Fibroblast of lung (primary cell): ENCODE data around the gene HENMT1. TPM values are rescaled to one million over a fixed set of nuclear protein-coding genes. Genes with fewer than 3 reads are reported as not detected.

ENCODE experiments used
- DNase-seq, 2 donors: peaks; one replicate each; pipeline versions ENCODE4 v3.0.0 to v3.0.0-alpha.2; 2010; ENCODE audit warnings: low read depth in 2 of 2
- H2AFZ ChIP-seq: 2 replicates; pipeline ENCODE4 v1.5.1; 2012; ENCODE audit warnings: low read length, control low read depth, inconsistent platforms
- H3K27ac ChIP-seq: 2 replicates; pipeline ENCODE4 v1.5.1; 2011; ENCODE audit warnings: low read length, control low read depth; ENCODE audit not compliant: insufficient read depth
- H3K27me3 ChIP-seq: 2 replicates; pipeline ENCODE4 v1.5.1; 2011; ENCODE audit warnings: mild to moderate bottlenecking, low read length; ENCODE audit not compliant: control insufficient read depth, insufficient read depth
- H3K36me3 ChIP-seq: 2 replicates; pipeline ENCODE4 v1.5.1; 2011; ENCODE audit warnings: low read length; ENCODE audit not compliant: control insufficient read depth, insufficient read depth
- H3K4me1 ChIP-seq: 2 replicates; pipeline ENCODE4 v1.5.1; 2011; ENCODE audit warnings: low read length; ENCODE audit not compliant: control insufficient read depth, insufficient read depth; ENCODE audit errors: extremely low read depth
- H3K4me2 ChIP-seq: 2 replicates; pipeline ENCODE4 v1.5.1; 2011; ENCODE audit warnings: low read length, control low read depth; ENCODE audit not compliant: insufficient read depth; ENCODE audit errors: extremely low read depth
- H3K4me3 ChIP-seq, 4 experiments: fragments of 200-600 bp in 1 of 4; sonication (generic) in 1 of 4; replicated peaks in 1 of 4; 2 replicates each; pipeline ENCODE4 v1.5.1; 2011 to 2016; ENCODE audit warnings: low read length in 4 of 4, low read depth in 3 of 4, mild to moderate bottlenecking in 3 of 4, control low read depth in 2 of 4, inconsistent platforms in 1 of 4, mixed read lengths in 1 of 4; ENCODE audit not compliant: insufficient read depth in 1 of 4; ENCODE audit errors: control extremely low read depth in 1 of 4
- H3K79me2 ChIP-seq: 2 replicates; pipeline ENCODE4 v1.5.1; 2012; ENCODE audit warnings: mild to moderate bottlenecking, low read length, inconsistent platforms; ENCODE audit not compliant: control insufficient read depth, insufficient read depth
- H3K9ac ChIP-seq: 2 replicates; pipeline ENCODE4 v1.5.1; 2011; ENCODE audit warnings: mild to moderate bottlenecking, low read length, control low read depth; ENCODE audit not compliant: insufficient read depth
- H3K9me3 ChIP-seq: 2 replicates; pipeline ENCODE4 v1.5.1; 2012; ENCODE audit warnings: low read depth, low read length; ENCODE audit not compliant: control insufficient read depth, insufficient read depth
- H4K20me1 ChIP-seq: 2 replicates; pipeline ENCODE4 v1.5.1; 2011; ENCODE audit warnings: low read length; ENCODE audit not compliant: control insufficient read depth, insufficient read depth; ENCODE audit errors: extremely low read depth
- EZH2 ChIP-seq: IDR thresholded peaks from 2 replicates; pipeline ENCODE4 v1.5.1; 2012; ENCODE audit warnings: low read length, control low read depth, mild to moderate bottlenecking; ENCODE audit errors: missing control alignments
- polyA minus RNA-seq: library from RNA; depleted of rRNA, polyadenylated mRNA; stranded (reverse); fragments of >200 nt; gene quantifications from 2 replicates; pipeline ENCODE4 v1.2.3, GENCODE V29; 2011; ENCODE audit warnings: low replicate concordance
- polyA plus RNA-seq, 2 donors: library from polyadenylated mRNA; depleted of rRNA in 1 of 2; stranded (reverse) in 1 of 2; unstranded in 1 of 2; fragments of >200 nt; gene quantifications; 2 replicates each; pipeline ENCODE4 v1.2.1, GENCODE V29; 2011 to 2012; ENCODE audit warnings: missing spikeins in 1 of 2
- total RNA-seq: library from RNA; depleted of rRNA; stranded (reverse); fragments of >200 nt; gene quantifications from 2 replicates; pipeline ENCODE4 v1.2.1, GENCODE V29; 2014
- TF ChIP-seq, protein P1 (sequence below), 2 donors: IDR thresholded peaks in 1 of 2; conservative IDR thresholded peaks in 1 of 2; 1 replicate in 1 of 2; 2 replicates in 1 of 2; pipeline ENCODE4 v1.5.1; 2011 to 2012; ENCODE audit warnings: low read length in 2 of 2, control low read depth in 1 of 2, inconsistent platforms in 1 of 2, low read depth in 1 of 2, mild to moderate bottlenecking in 1 of 2

The HENMT1 gene
- 3.0 and 4.1 TPM in 2 replicates for total RNA-seq
- 3.8 and 5.3 TPM in 2 replicates for polyA plus RNA-seq
- polyA plus RNA-seq (2012): 2.8 and 3.0 TPM in 2 replicates
- 2.5 TPM in 1 of 2 replicates, not detected in the other for polyA minus RNA-seq

DNA sequence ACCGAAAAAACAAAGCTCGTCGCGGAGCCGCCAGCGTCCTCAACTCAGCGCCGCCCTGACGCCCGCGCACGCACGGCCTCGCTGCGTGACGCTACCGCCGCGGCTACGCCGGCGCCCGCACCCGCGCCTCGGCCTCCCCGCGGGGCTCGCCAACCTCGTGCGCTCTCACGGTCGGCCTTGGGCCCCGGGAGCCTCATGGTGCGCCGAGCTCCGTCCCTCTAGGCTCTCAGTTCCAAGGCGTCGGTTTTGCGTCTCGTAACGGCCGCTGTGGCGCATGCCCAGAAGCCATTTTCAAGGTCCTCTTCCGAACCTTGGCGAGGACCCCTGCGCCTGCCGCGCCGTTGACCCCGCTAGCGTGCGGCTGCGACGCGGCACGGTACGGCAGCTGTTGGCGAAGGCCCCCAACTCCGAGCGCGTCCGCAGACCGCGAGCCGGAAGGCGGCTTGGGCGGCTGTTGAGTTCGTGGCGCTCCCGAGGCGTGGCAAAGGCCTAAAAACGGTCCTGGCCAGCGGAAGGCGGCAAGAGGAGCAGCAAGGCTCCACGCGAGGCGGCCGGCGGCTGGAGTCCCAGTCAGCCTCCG lies at the start of gene HENMT1:
TSS of gene HENMT1 (minus strand) at position 64 of the 580 bp plus-strand sequence. CDS start 1,209 bp downstream, outside the sequence.
- DNase-seq: peak; percentile 78 to 79
- Histone ChIP-seq H3K9me3 (no peaks in the 10 kb centered on the region), H3K4me2 (peak within 1 kb of the TSS; percentile 83), H2AFZ (peak within 1 kb of the TSS; percentile 91), H3K27ac (peak within 1 kb of the TSS; percentile 81), H3K9ac (peak within 1 kb of the TSS; percentile 87), H3K79me2 (no peaks in the 10 kb centered on the region), H3K27me3 (no peaks in the 10 kb centered on the region), H4K20me1 (no peaks in the 10 kb centered on the region), H3K4me3 (peak within 1 kb of the TSS; percentile 39 to 59 (median 44)), H3K4me1 (no peaks in the 10 kb centered on the region), H3K36me3 (no peaks in the 10 kb centered on the region)
- no peak for TF ChIP-seq EZH2
- TF ChIP-seq, protein P1, sequence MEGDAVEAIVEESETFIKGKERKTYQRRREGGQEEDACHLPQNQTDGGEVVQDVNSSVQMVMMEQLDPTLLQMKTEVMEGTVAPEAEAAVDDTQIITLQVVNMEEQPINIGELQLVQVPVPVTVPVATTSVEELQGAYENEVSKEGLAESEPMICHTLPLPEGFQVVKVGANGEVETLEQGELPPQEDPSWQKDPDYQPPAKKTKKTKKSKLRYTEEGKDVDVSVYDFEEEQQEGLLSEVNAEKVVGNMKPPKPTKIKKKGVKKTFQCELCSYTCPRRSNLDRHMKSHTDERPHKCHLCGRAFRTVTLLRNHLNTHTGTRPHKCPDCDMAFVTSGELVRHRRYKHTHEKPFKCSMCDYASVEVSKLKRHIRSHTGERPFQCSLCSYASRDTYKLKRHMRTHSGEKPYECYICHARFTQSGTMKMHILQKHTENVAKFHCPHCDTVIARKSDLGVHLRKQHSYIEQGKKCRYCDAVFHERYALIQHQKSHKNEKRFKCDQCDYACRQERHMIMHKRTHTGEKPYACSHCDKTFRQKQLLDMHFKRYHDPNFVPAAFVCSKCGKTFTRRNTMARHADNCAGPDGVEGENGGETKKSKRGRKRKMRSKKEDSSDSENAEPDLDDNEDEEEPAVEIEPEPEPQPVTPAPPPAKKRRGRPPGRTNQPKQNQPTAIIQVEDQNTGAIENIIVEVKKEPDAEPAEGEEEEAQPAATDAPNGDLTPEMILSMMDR (conservative IDR thresholded peaks at IDR 0.05 in 1 of 2, IDR thresholded peaks at IDR 0.05 in 1 of 2; ENCODE audit: low read depth in 1 of 2, low read length in 2 of 2): no peak

DNA sequence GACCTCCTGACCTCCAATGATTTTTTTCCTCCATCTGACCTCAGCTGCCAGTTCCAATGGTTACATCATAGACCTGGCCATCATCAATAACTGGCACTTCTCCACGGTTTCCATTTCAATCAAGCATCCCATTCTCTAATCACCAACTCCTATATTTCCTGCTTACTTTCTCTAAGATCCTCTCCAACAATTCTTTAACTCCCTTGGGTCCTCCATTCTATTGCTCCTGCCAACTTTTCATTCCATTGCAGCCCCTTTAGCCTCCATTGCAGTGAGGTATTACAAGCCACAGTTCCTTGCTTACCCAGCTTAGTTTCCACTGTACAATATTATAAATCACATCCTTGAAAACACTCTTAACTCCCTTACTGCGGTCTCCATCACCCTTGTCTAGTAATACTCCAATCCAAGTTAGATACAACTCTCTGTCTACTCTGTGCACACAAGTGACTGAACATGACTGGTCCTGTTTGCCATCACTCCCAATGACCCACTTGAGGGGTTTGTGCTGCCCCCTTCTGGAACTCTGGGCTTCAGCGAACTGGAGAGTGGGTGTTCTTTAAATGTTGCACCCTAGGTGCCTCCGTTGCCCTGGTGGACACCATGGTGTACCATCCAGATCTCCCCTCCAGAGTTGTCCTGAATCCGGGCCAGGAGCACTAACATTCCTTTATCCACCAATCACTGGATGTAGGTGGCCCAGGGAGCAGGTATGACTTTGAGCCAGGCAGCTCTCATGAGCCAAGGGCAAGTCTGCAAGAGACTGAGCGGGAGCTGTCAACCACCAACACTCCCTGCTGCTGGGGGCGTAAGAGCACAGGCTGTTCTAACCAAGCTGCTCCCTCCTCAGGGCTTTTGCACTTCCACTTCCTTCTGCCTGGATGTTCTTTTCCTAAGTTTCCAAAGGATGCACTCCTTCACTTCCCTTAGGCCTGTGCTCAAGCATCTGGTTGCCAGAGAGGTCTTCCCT lies 48.1 kb upstream of the HENMT1 start:
- H4K20me1 ChIP-seq: no peaks in the 10 kb centered on the region
- no peaks in the 10 kb centered on the region for H3K36me3 ChIP-seq

More for the DNA sequence above, 48.1 kb upstream of the HENMT1 start:
- no peaks in the 10 kb centered on the region for H3K27me3 ChIP-seq
- no peak overlapping the region for H3K4me3 ChIP-seq
- no peak overlapping the region for H2AFZ ChIP-seq
- no peak overlapping the region for H3K4me2 ChIP-seq
- no peak for DNase-seq
- TF ChIP-seq, protein P1 (conservative IDR thresholded peaks at IDR 0.05 in 1 of 2, IDR thresholded peaks at IDR 0.05 in 1 of 2; ENCODE audit: low read depth in 1 of 2, low read length in 2 of 2): peak in 1 of 2 donors; percentile 8
- TF ChIP-seq EZH2: no peak
- H3K79me2 ChIP-seq: no peaks in the 10 kb centered on the region
- no peak overlapping the region for H3K27ac ChIP-seq
- H3K9me3 ChIP-seq: no peaks in the 10 kb centered on the region
- peaks cover 11% of the 10 kb centered on the region for H3K4me1 ChIP-seq
- no peak overlapping the region for H3K9ac ChIP-seq
